CD14-positive monocyte (primary cell): Measurements from ENCODE around the gene DDI2. TPM values are rescaled to one million over a fixed set of nuclear protein-coding genes. Genes with fewer than 3 reads are reported as not detected.

ENCODE experiments used
- DNase-seq, 3 donors: peaks; one replicate each; pipeline ENCODE4 v3.0.0-alpha.2; 2011 to 2022
- H2AFZ ChIP-seq: 2 replicates; pipeline ENCODE4 v1.6.0; 2012; ENCODE audit warnings: mild to moderate bottlenecking, low read depth, low read length, inconsistent platforms; ENCODE audit not compliant: insufficient read depth, poor library complexity, severe bottlenecking
- H3K27ac ChIP-seq, 2 donors: 1 replicate in 1 of 2; 2 replicates in 1 of 2; pipeline ENCODE4 v1.5.1; 2012 to 2013; ENCODE audit warnings: low read length in 2 of 2, control low read depth in 1 of 2, inconsistent platforms in 1 of 2, low read depth in 1 of 2, mild to moderate bottlenecking in 1 of 2
- H3K27me3 ChIP-seq, 2 donors: one replicate each; pipeline versions ENCODE4 v1.6.0 to v1.6.1; 2011 to 2013; ENCODE audit warnings: low read length in 2 of 2; ENCODE audit not compliant: control insufficient read depth in 2 of 2, insufficient read depth in 2 of 2
- H3K36me3 ChIP-seq, 2 donors: replicated peaks in 1 of 2; 1 replicate in 1 of 2; 2 replicates in 1 of 2; pipeline versions ENCODE4 v1.5.1 to v1.6.1; 2012 to 2013; ENCODE audit warnings: low read length in 2 of 2, control low read depth in 1 of 2, inconsistent platforms in 1 of 2, mild to moderate bottlenecking in 1 of 2; ENCODE audit not compliant: insufficient read depth in 2 of 2, control insufficient read depth in 1 of 2
- H3K4me1 ChIP-seq, 2 donors: 1 replicate in 1 of 2; 2 replicates in 1 of 2; pipeline versions ENCODE4 v1.5.1 to v1.6.1; 2012 to 2013; ENCODE audit warnings: low read length in 2 of 2, control low read depth in 1 of 2, inconsistent platforms in 1 of 2, mild to moderate bottlenecking in 1 of 2, moderate library complexity in 1 of 2; ENCODE audit not compliant: insufficient read depth in 2 of 2, control insufficient read depth in 1 of 2
- H3K4me2 ChIP-seq: replicated peaks from 2 replicates; pipeline ENCODE3; 2012; ENCODE audit warnings: low read length, moderate library complexity, mild to moderate bottlenecking; ENCODE audit not compliant: poor library complexity, severe bottlenecking; ENCODE audit errors: extremely low read depth
- H3K4me3 ChIP-seq, 3 experiments: fragments of 200-600 bp in 1 of 3; sonication (generic) in 1 of 3; replicated peaks in 1 of 3; 1 replicate in 2 of 3; 2 replicates in 1 of 3; pipeline ENCODE4 v1.5.1; 2011 to 2013; ENCODE audit warnings: low read length in 3 of 3, mild to moderate bottlenecking in 3 of 3, control low read depth in 2 of 3, low read depth in 2 of 3, inconsistent platforms in 1 of 3, moderate library complexity in 1 of 3
- H3K79me2 ChIP-seq: 2 replicates; pipeline ENCODE4 v1.6.0; 2012; ENCODE audit warnings: mild to moderate bottlenecking, control low read depth, inconsistent platforms, low read length, moderate library complexity; ENCODE audit not compliant: insufficient read depth
- H3K9ac ChIP-seq: 2 replicates; pipeline ENCODE4 v1.6.0; 2017; ENCODE audit warnings: low read length, mild to moderate bottlenecking; ENCODE audit not compliant: insufficient read depth, poor library complexity, severe bottlenecking
- H3K9me3 ChIP-seq, 2 donors: replicated peaks in 1 of 2; 1 replicate in 1 of 2; 2 replicates in 1 of 2; pipeline versions ENCODE4 v1.5.1 to v1.6.1; 2012 to 2013; ENCODE audit warnings: low read length in 2 of 2, control low read depth in 1 of 2; ENCODE audit not compliant: control insufficient read depth in 1 of 2, insufficient read depth in 1 of 2
- H4K20me1 ChIP-seq: 2 replicates; pipeline ENCODE4 v1.6.0; 2012; ENCODE audit warnings: mild to moderate bottlenecking, low read length, control low read depth, moderate library complexity; ENCODE audit not compliant: insufficient read depth
- H3K27ac Mint-ChIP-seq, 7 donors: one replicate each; pipeline ENCODE4 v1.8.0; 2020; ENCODE audit warnings: mild to moderate bottlenecking in 7 of 7, mixed read lengths in 7 of 7, moderate library complexity in 6 of 7, inconsistent platforms in 2 of 7
- H3K27me3 Mint-ChIP-seq, 3 donors: one replicate each; pipeline ENCODE4 v1.8.0; 2021 to 2022; ENCODE audit warnings: low read depth in 3 of 3, mild to moderate bottlenecking in 3 of 3, mixed read lengths in 3 of 3, moderate library complexity in 3 of 3, inconsistent platforms in 1 of 3
- H3K36me3 Mint-ChIP-seq, 2 donors: one replicate each; pipeline ENCODE4 v1.8.0; 2020; ENCODE audit warnings: mixed read lengths in 2 of 2, inconsistent platforms in 1 of 2, mild to moderate bottlenecking in 1 of 2
- H3K4me1 Mint-ChIP-seq: one replicate; pipeline ENCODE4 v1.8.0; 2020; ENCODE audit warnings: mild to moderate bottlenecking, mixed read lengths
- H3K4me3 Mint-ChIP-seq, 2 donors: one replicate each; pipeline ENCODE4 v1.8.0; 2020; ENCODE audit warnings: mild to moderate bottlenecking in 2 of 2, mixed read lengths in 2 of 2, moderate library complexity in 1 of 2
- H3K9me3 Mint-ChIP-seq, 7 donors: one replicate each; pipeline ENCODE4 v1.8.0; 2020 to 2022; ENCODE audit warnings: mixed read lengths in 7 of 7, mild to moderate bottlenecking in 6 of 7, moderate library complexity in 6 of 7, inconsistent platforms in 2 of 7
- CTCF ChIP-seq: fragments of 200-600 bp; IDR thresholded peaks from one replicate; pipeline ENCODE4 v1.8.0; 2022; ENCODE audit warnings: antibody characterized with exemption, mild to moderate bottlenecking
- WGBS: methylation state at CpG from one replicate; pipeline ENCODE4 v1.1.5; 2013; ENCODE audit warnings: missing lambda C conversion rate; ENCODE audit not compliant: insufficient coverage; 5-methylcytosine and 5-hydroxymethylcytosine counted together
- intact Hi-C, 2 donors: fragments of 100-400 bp; cut with micrococcal nuclease; formaldehyde crosslinking; loops; one replicate each; pipeline versions ENCODE4 v1.15.0 to v1.15.1; 2023
- polyA plus RNA-seq, 3 donors: library from polyadenylated mRNA; depleted of rRNA in 1 of 3; unstranded in 2 of 3; stranded (reverse) in 1 of 3; fragments of 300-500 nt in 2 of 3; fragments of >200 nt in 1 of 3; fragmentation: Illumina TruSeq in 2 of 3; gene quantifications; 1 replicate in 2 of 3; 2 replicates in 1 of 3; pipeline ENCODE4 v1.2.3, GENCODE V29; 2012 to 2021

Gene DDI2
- polyA plus RNA-seq, 3 donors = 2.5 to 5.4 (median 3.2) TPM

GRCh38 chr1:15583016-15583706 lies 34.1 kb upstream of the DDI2 start:
- Mint-ChIP-seq H3K27me3 (peaks cover 9 to 22% (median 18%) of the 10 kb centered on the region in 3 donors), H3K9me3 (peaks cover 0 to under 1% (median under 1%) of the 10 kb centered on the region in 7 donors), H3K36me3 (no peaks in the 10 kb centered on the region), H3K4me1 (peaks cover 14% of the 10 kb centered on the region), H3K4me3 (peak overlapping the region in 1 of 2 donors; percentile 37), H3K27ac (no peak overlapping the region)
- Histone ChIP-seq H3K27me3 (peaks cover 0 to 8% of the 10 kb centered on the region in 2 donors), H3K36me3 (no peaks in the 10 kb centered on the region), H3K4me2 (no peak overlapping the region), H3K4me3 (no peak overlapping the region), H3K79me2 (no peaks in the 10 kb centered on the region), H4K20me1 (no peaks in the 10 kb centered on the region), H3K9me3 (no peaks in the 10 kb centered on the region), H3K4me1 (peaks cover 7 to 11% of the 10 kb centered on the region in 2 donors), H2AFZ (no peak overlapping the region), H3K27ac (no peak overlapping the region), H3K9ac (no peak overlapping the region)
- intact Hi-C loops = no loop called here
- 94% methylated on average over 10 of the region's 18 CpGs for WGBS
- no peak for DNase-seq
- TF ChIP-seq CTCF = no peak

GRCh38 chr1:15584489-15585363 lies 32.5 kb upstream of the DDI2 start, which contains the start of gene AGMAT:
TSS of gene AGMAT (minus strand) at chr1:15585051. CDS start at chr1:15584967, 84 bp downstream.
- no peak within 1 kb of the TSS for H3K27ac Mint-ChIP-seq
- intact Hi-C loops = no loop called here
- Histone ChIP-seq H3K36me3 (no peaks in the 10 kb centered on the region), H4K20me1 (no peaks in the 10 kb centered on the region), H2AFZ (peak within 1 kb of the TSS; percentile 93), H3K4me2 (peak within 1 kb of the TSS; percentile 91), H3K4me1 (peaks cover 7 to 11% of the 10 kb centered on the region in 2 donors), H3K27me3 (peaks cover 0 to 8% of the 10 kb centered on the region in 2 donors), H3K9ac (peak within 1 kb of the TSS; percentile 67), H3K79me2 (no peaks in the 10 kb centered on the region), H3K4me3 (peak within 1 kb of the TSS; percentile 40 to 73 (median 49)), H3K9me3 (no peaks in the 10 kb centered on the region), H3K27ac (no peak within 1 kb of the TSS)
- WGBS = under 1% methylated on average over 66 of the region's 68 CpGs
- peak in 2 of 3 donors; percentile 13 to 28 for DNase-seq
- H3K4me3 Mint-ChIP-seq = peak within 1 kb of the TSS; percentile 71 to 83
- H3K36me3 Mint-ChIP-seq = no peaks in the 10 kb centered on the region
- peaks cover 9 to 22% (median 18%) of the 10 kb centered on the region in 3 donors for H3K27me3 Mint-ChIP-seq
- H3K4me1 Mint-ChIP-seq = peaks cover 6% of the 10 kb centered on the region
- H3K9me3 Mint-ChIP-seq = peaks cover 0 to 5% (median 4%) of the 10 kb centered on the region in 7 donors
- TF ChIP-seq CTCF = peak; percentile 36
